Pancreas (tissue), 10 donors: ENCODE results near the gene CFAP97. TPM values are rescaled to one million over a fixed set of nuclear protein-coding genes. Genes with fewer than 3 reads are reported as not detected.
"Not testable (repeated sequence)": the region's sequence is repeated elsewhere in the genome, so short reads cannot be mapped to it uniquely, and the experiment has no call there.

Experiments
- ATAC-seq, 4 donors: fragments of 200-7000 bp; cut with Tn5 transposase; one replicate each; pipeline versions ENCODE4 v1.8.0 to v1.9.1; 2020; ENCODE audit warnings: mild to moderate bottlenecking in 4 of 4, moderate library complexity in 4 of 4
- DNase-seq, 6 donors: peaks; one replicate each; pipeline ENCODE4 v3.0.0-alpha.2; 2020
- FAIRE-seq: peaks from 2 replicates; lab custom pipeline; 2012; peaks lifted over from hg19 to GRCh38; lab: Jason Lieb, UNC
- H3K27ac ChIP-seq, 4 donors: fragments of 200-600 bp; sonication (generic); 1 replicate in 3 of 4; 2 replicates in 1 of 4; pipeline versions ENCODE4 v1.5.0 to v1.8.0; 2020
- H3K27me3 ChIP-seq, 4 donors: fragments of 200-600 bp; one replicate each; pipeline ENCODE4 v1.8.0; 2021
- H3K36me3 ChIP-seq, 3 donors: fragments of 200-600 bp; sonication (generic) in 1 of 3; one replicate each; pipeline versions ENCODE4 v1.5.0 to v1.8.0; 2020 to 2021
- H3K4me1 ChIP-seq, 3 donors: fragments of 200-600 bp; one replicate each; pipeline ENCODE4 v1.8.0; 2021
- H3K4me3 ChIP-seq, 4 donors: fragments of 200-600 bp; sonication (generic) in 2 of 4; one replicate each; pipeline versions ENCODE4 v1.5.0 to v1.8.0; 2020 to 2021
- H3K9me3 ChIP-seq, 4 donors: fragments of 200-600 bp; one replicate each; pipeline ENCODE4 v1.8.0; 2021
- WGBS, 2 donors: extraction: QIAGEN DNeasy Blood & Tissue Kit; methylation state at CpG; one replicate each; pipeline ENCODE4 v1.1.7; 2013; 5-methylcytosine and 5-hydroxymethylcytosine counted together
- intact Hi-C, 3 donors: fragments of 100-400 bp; cut with DNase I; formaldehyde crosslinking; loops; one replicate each; pipeline versions ENCODE4 v1.11.1 to v1.14.2; 2022
- polyA plus RNA-seq, 2 donors: library from polyadenylated mRNA; stranded (reverse); fragments of 200-250 nt; gene quantifications; one replicate each; pipeline ENCODE4 v1.2.3, GENCODE V29; 2013
- total RNA-seq, 6 donors: library from RNA; stranded (reverse); fragmentation: NEBNext Ultra II Directional in 4 of 6; extraction: Animal tissue kit (Norgen Biotek cat#: 25700) in 4 of 6; gene quantifications; one replicate each; pipeline versions ENCODE4 v1.2.1 to v1.2.4, GENCODE V29; 2021 to 2023
- TF ChIP-seq, protein P1 (sequence below), 4 donors: fragments of 200-600 bp; sonication (generic) in 3 of 4; IDR thresholded peaks; one replicate each; pipeline versions ENCODE4 v1.5.0 to v1.8.0; 2021; ENCODE audit warnings: antibody characterized with exemption in 4 of 4
- donor health status: healthy with polysubstance abuse.
- donor health status: DM: no; HTN: no; CAD: no; lungs with moderate emphysema.
- donor health status: DM: no; HTN: no; CAD: no.
- donor health status: control.
- donor health status: control.
- donor health status: Bipolar disorder and iron deficiency.
- donor health status: DM: yes; HTN: yes; CAD: no.
- donor health status: DM: no; HTN: no; CAD: no.
- donor health status: DM: no; HTN: no; CAD: no.
- donor health status: DM: yes; HTN: yes; CAD: no.

The CFAP97 gene
- total and polyA plus RNA-seq, 8 donors = 3.4 to 19.2 (median 14.4) TPM

DNA sequence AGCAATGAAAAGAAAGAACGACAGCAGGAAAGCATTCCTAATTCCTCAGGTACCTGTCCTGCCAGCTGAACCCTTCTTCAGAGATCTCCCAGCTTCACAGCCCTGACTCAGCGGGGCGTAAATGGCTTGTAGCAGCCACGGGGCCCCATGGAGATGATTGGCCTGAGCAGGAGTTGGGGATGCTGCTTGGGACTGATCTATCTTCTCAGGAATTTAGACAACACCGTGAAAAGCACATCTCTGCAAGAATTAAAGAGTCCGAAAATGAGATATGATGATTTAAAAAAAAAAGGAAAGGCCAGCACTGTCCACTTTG lies 83.2 kb downstream of the CFAP97 start:
- TF ChIP-seq, protein P1, sequence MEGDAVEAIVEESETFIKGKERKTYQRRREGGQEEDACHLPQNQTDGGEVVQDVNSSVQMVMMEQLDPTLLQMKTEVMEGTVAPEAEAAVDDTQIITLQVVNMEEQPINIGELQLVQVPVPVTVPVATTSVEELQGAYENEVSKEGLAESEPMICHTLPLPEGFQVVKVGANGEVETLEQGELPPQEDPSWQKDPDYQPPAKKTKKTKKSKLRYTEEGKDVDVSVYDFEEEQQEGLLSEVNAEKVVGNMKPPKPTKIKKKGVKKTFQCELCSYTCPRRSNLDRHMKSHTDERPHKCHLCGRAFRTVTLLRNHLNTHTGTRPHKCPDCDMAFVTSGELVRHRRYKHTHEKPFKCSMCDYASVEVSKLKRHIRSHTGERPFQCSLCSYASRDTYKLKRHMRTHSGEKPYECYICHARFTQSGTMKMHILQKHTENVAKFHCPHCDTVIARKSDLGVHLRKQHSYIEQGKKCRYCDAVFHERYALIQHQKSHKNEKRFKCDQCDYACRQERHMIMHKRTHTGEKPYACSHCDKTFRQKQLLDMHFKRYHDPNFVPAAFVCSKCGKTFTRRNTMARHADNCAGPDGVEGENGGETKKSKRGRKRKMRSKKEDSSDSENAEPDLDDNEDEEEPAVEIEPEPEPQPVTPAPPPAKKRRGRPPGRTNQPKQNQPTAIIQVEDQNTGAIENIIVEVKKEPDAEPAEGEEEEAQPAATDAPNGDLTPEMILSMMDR (IDR thresholded peaks at IDR 0.05) = no peak
- ATAC-seq = no peak
- intact Hi-C loops = no loop called here
- Histone ChIP-seq H3K36me3 (no peaks in the 10 kb centered on the region), H3K4me1 (peaks cover 0 to 7% (median 5%) of the 10 kb centered on the region in 3 donors), H3K27me3 (no peaks in the 10 kb centered on the region), H3K4me3 (no peak overlapping the region), H3K9me3 (no peaks in the 10 kb centered on the region), H3K27ac (no peak overlapping the region)
- no peak for DNase-seq
- WGBS, 2 donors = 86 to 94% methylated on average over 6 of the region's 6 CpGs
- no peak for FAIRE-seq

DNA sequence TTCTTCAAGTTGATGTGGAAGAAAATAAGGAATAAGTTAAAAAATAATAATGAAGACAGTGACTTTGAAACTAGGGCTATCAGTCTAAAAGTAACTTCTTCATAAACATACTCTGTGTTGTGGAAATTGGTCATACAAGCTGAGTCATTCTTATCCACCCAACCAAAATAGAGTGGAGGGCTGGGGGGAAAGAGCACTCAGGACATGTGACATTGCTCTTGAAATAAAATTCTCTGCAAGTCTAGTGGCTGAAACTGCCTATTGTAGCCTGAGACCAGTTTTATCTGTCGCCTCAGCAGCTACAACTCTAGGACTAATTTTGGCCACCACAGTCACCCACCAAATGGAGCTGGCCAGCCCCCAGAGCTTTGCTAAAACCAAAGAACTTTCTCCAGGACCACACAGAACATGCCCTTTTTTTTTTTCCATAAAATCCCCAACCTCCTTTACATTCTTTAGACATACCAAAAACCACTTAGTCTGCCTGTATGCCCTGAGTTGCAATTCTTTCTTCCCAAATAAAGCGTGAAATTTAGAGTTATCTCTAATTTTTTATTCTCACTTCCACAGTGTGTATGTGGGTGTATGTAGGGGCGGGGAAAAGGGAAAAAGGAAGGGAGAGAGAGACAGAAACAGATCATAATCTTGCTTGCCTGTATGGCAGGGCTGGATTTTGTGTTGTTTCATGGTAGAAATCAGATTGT lies 83.7 kb downstream of the CFAP97 start:
- no peaks in the 10 kb centered on the region for H3K27me3 ChIP-seq
- no peak overlapping the region for H3K27ac ChIP-seq
- no peaks in the 10 kb centered on the region for H3K36me3 ChIP-seq
- intact Hi-C loops = no loop called here
- TF ChIP-seq, protein P1 (IDR thresholded peaks at IDR 0.05) = no peak
- no peaks in the 10 kb centered on the region for H3K9me3 ChIP-seq
- H3K4me3 ChIP-seq = no peak overlapping the region
- ATAC-seq = no peak
- 86 to 87% methylated on average over 3 of the region's 3 CpGs for WGBS, 2 donors
- no peak for FAIRE-seq
- peaks cover 0 to 8% (median 5%) of the 10 kb centered on the region in 3 donors for H3K4me1 ChIP-seq
- DNase-seq = no peak

DNA sequence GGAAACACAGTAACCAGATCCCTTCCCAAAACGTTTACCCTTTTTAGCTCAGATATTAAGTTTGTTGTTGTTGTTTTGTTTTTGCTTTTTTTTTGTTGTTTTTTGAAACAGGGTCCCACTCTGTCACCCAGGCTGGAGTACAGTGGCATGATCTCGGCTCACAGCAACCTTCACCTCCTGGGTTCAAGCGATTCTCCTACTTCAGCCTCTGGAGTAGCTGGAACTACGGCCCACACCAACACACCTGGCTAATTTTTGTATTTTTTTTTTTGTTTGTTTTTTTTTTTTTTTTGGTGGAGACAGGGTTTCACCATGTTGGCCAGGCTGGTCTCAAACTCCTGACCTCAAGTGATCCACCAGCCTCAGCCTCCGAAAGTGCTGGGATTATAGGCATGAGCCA lies 84.3 kb downstream of the CFAP97 start:
- DNase-seq, ATAC-seq, H3K27ac ChIP-seq, intact Hi-C loops, H3K4me3 ChIP-seq, H3K36me3 ChIP-seq, H3K4me1 ChIP-seq, FAIRE-seq, H3K9me3 ChIP-seq, H3K27me3 ChIP-seq: not testable (repeated sequence)
- 81 to 83% methylated on average over 5 of the region's 5 CpGs for WGBS, 2 donors

DNA sequence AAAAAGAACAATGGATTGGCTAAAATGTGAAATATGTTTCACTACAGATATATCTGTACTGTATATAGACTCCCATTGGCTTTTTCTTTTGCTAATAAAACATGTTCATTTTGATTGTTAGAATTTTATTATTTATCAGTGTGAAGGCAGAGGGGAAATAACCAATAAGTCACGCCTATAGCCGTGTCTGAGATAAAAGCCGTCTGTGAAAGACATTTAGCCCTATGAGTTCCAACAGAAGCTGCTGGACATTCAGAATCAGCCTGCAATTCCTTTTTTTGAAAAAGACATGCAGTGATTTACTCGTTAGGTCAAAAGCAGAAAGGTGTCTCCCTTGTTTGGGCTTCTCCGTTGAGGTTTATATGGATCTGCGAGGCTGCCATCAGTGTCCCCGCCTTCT lies 84.9 kb downstream of the CFAP97 start:
- no peak for FAIRE-seq
- no peaks in the 10 kb centered on the region for H3K27me3 ChIP-seq
- peaks cover 0 to 8% (median 5%) of the 10 kb centered on the region in 3 donors for H3K4me1 ChIP-seq
- no peaks in the 10 kb centered on the region for H3K9me3 ChIP-seq
- H3K36me3 ChIP-seq = no peaks in the 10 kb centered on the region
- ATAC-seq = no peak
- intact Hi-C loops = no loop called here
- 92 to 96% methylated on average over 7 of the region's 7 CpGs for WGBS, 2 donors
- TF ChIP-seq, protein P1 (IDR thresholded peaks at IDR 0.05) = no peak
- H3K4me3 ChIP-seq = no peak overlapping the region
- DNase-seq = no peak
- H3K27ac ChIP-seq = no peak overlapping the region

DNA sequence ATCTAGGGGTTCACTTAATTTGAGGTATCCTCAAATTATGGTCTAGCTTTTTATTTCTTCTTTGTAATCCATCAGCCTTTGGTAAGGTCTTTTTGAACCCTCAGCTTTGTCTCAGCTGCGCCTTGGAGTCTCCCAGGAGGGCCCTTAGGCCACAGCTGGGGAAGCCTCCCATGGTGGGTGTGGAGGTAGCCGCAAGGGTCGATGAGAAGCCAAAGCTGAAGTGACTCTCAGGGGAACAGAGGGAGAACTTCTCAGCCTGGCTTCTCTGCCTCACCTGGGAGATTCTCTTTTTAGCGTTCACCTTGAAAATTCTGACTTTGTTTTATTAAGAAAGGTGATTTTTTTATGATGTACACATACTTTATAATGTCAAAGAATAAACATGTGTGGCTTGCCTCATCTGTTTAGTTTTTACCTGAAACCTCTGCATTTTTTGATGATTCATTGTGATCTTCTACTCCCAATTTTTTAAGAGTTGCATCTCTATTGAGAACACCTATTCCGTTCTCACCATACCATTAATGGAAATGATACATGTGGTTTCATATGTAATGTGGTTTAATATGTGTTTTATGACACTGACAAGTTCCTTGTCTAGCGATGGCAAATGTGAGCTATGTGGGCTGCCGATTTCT lies 86.4 kb downstream of the CFAP97 start:
- Histone ChIP-seq H3K27me3 (no peaks in the 10 kb centered on the region), H3K36me3 (no peaks in the 10 kb centered on the region), H3K4me1 (peaks cover 2 to 10% (median 8%) of the 10 kb centered on the region in 3 donors), H3K4me3 (no peak overlapping the region), H3K9me3 (no peaks in the 10 kb centered on the region), H3K27ac (no peak overlapping the region)
- 88 to 93% methylated on average over 7 of the region's 7 CpGs for WGBS, 2 donors
- FAIRE-seq (no peak), ATAC-seq (no peak), DNase-seq (no peak)
- intact Hi-C loops = no loop called here
- TF ChIP-seq, protein P1 (IDR thresholded peaks at IDR 0.05) = no peak
